ENCODE results near the gene ABCD2. TPM values are rescaled to one million over a fixed set of nuclear protein-coding genes. Genes with fewer than 3 reads are reported as not detected.

ABCD2 gene
- total RNA-seq, 1 experiment from 2014 or later: not detected

GRCh38 chr12:39628836-39629235 lies 9.2 kb upstream of the ABCD2 start:
- H3K9ac ChIP-seq (ENCODE audit: low read length): no peak overlapping the region
- no peak for TF ChIP-seq REST (IDR thresholded peaks at IDR 0.05; ENCODE audit: low read depth)
- no peak for TF ChIP-seq EGR1 (IDR thresholded peaks at IDR 0.05; ENCODE audit: low read depth)
- no peak for TF ChIP-seq YY1 (IDR thresholded peaks at IDR 0.05; ENCODE audit: extremely low read depth, insufficient replicate concordance, low read depth, low read length)
- TF ChIP-seq JUND (IDR thresholded peaks at IDR 0.05): no peak
- no peak for TF ChIP-seq ZFX (IDR thresholded peaks at IDR 0.05)
- TF ChIP-seq ZNF274 (IDR thresholded peaks at IDR 0.05; ENCODE audit: low read depth, low read length): no peak
- TF ChIP-seq SP1 (IDR thresholded peaks at IDR 0.05; ENCODE audit: low read depth): no peak
- ATAC-seq: no peak
- no peaks in the 10 kb centered on the region for H3K27me3 ChIP-seq (ENCODE audit: insufficient read depth, low read length)
- no peaks in the 10 kb centered on the region for H3K36me3 ChIP-seq (ENCODE audit: control insufficient read depth in 1 of 2, insufficient read depth in 2 of 2, low read length in 2 of 2)
- no peak overlapping the region for H3K4me3 ChIP-seq (replicated peaks in 1 of 2; ENCODE audit: low read depth in 1 of 2, low read length in 2 of 2)
- H3K9me3 ChIP-seq (ENCODE audit: control insufficient read depth in 1 of 2, insufficient read depth in 1 of 2, low read depth in 1 of 2, low read length in 2 of 2): no peaks in the 10 kb centered on the region
- H3K4me1 ChIP-seq (ENCODE audit: control insufficient read depth in 1 of 2, insufficient read depth in 2 of 2, low read length in 2 of 2): no peaks in the 10 kb centered on the region
- intact Hi-C loops (cut with micrococcal nuclease): no loop called here
- ChIA-PET CTCF (no interaction called here), RAD21 (ENCODE audit: low non-redundant PET in 1 of 2, low total read pairs in 2 of 2, uncharacterized antibody in 2 of 2, unreplicated experiment in 2 of 2) (no interaction called here), POLR2A (no interaction called here)
- no TSS peak for BruUV-seq (replicated peaks)
- no peaks in the 10 kb centered on the region for H4K20me1 ChIP-seq (ENCODE audit: insufficient read depth)
- DNase-seq (ENCODE audit: low read depth, low spot score): no peak
- H3K4me2 ChIP-seq (ENCODE audit: low read length): no peak overlapping the region
- H3K9me2 ChIP-seq (ENCODE audit: insufficient read depth): no peaks in the 10 kb centered on the region
- H3K79me2 ChIP-seq (ENCODE audit: insufficient read depth, low read length): no peaks in the 10 kb centered on the region
- no peak overlapping the region for H3K27ac ChIP-seq (ENCODE audit: low read depth, low read length)
- H2AFZ ChIP-seq (ENCODE audit: low read depth, low read length, poor library complexity, severe bottlenecking): no peak overlapping the region

GRCh38 chr12:39627914-39628313 lies 8.3 kb upstream of the ABCD2 start:
- POLR2A ChIA-PET: no interaction called here
- TF ChIP-seq REST (IDR thresholded peaks at IDR 0.05; ENCODE audit: low read depth): no peak
- intact Hi-C loops (cut with micrococcal nuclease): no loop called here
- no peak overlapping the region for H3K27ac ChIP-seq (ENCODE audit: low read depth, low read length)
- H3K9ac ChIP-seq (ENCODE audit: low read length): no peak overlapping the region
- H3K9me3 ChIP-seq (ENCODE audit: control insufficient read depth in 1 of 2, insufficient read depth in 1 of 2, low read depth in 1 of 2, low read length in 2 of 2): no peaks in the 10 kb centered on the region
- no peak overlapping the region for H2AFZ ChIP-seq (ENCODE audit: low read depth, low read length, poor library complexity, severe bottlenecking)
- H3K9me2 ChIP-seq (ENCODE audit: insufficient read depth): no peaks in the 10 kb centered on the region
- no peaks in the 10 kb centered on the region for H3K27me3 ChIP-seq (ENCODE audit: insufficient read depth, low read length)
- RAD21 ChIA-PET (ENCODE audit: low non-redundant PET in 1 of 2, low total read pairs in 2 of 2, uncharacterized antibody in 2 of 2, unreplicated experiment in 2 of 2): no interaction called here
- CTCF ChIA-PET: no interaction called here
- H3K79me2 ChIP-seq (ENCODE audit: insufficient read depth, low read length): no peaks in the 10 kb centered on the region
- no peak overlapping the region for H3K4me3 ChIP-seq (replicated peaks in 1 of 2; ENCODE audit: low read depth in 1 of 2, low read length in 2 of 2)
- H4K20me1 ChIP-seq (ENCODE audit: insufficient read depth): no peaks in the 10 kb centered on the region
- H3K36me3 ChIP-seq (ENCODE audit: control insufficient read depth in 1 of 2, insufficient read depth in 2 of 2, low read length in 2 of 2): no peaks in the 10 kb centered on the region
- ATAC-seq: no peak
- no peak overlapping the region for H3K4me2 ChIP-seq (ENCODE audit: low read length)
- DNase-seq (ENCODE audit: low read depth, low spot score): no peak
- H3K4me1 ChIP-seq (ENCODE audit: control insufficient read depth in 1 of 2, insufficient read depth in 2 of 2, low read length in 2 of 2): no peaks in the 10 kb centered on the region
- BruUV-seq (replicated peaks): no TSS peak
